GM23338 (cell line): Measurements from ENCODE around the gene ADCY5.

Experiments
- POLR2AphosphoS5 ChIP-seq: IDR thresholded peaks from 2 replicates; pipeline ENCODE4 v1.6.1; 2016; ENCODE audit warnings: antibody characterized with exemption, low read depth
- TF ChIP-seq, protein P1 (sequence below), 2 experiments: fragments of 200-600 bp in 1 of 2; sonication (generic) in 1 of 2; conservative IDR thresholded peaks; 2 replicates each; pipeline versions ENCODE4 v1.5.1 to v1.6.1; 2016 to 2017; ENCODE audit warnings: antibody characterized with exemption in 2 of 2, low read depth in 2 of 2, mild to moderate bottlenecking in 2 of 2, moderate library complexity in 1 of 2

DNA sequence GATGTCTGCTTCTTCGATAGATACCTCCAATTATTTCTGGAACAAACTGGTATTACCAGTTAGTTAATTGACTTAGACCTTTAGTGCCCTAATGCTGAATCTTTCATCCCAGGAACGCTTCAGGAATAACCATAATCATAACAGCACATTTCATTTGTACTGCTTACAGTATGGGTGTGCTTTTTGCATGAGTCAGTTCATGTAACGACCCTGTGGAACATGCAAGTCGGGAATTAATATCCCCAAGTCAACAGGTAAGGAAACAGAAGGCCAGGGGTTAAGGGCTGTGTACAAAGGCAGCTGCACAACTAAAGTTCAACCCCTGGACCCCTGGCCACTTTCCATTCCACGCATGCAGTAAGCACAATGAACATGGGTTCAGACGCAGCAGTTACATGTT lies 49.2 kb downstream of the ADCY5 start:
- TF ChIP-seq, protein P1, sequence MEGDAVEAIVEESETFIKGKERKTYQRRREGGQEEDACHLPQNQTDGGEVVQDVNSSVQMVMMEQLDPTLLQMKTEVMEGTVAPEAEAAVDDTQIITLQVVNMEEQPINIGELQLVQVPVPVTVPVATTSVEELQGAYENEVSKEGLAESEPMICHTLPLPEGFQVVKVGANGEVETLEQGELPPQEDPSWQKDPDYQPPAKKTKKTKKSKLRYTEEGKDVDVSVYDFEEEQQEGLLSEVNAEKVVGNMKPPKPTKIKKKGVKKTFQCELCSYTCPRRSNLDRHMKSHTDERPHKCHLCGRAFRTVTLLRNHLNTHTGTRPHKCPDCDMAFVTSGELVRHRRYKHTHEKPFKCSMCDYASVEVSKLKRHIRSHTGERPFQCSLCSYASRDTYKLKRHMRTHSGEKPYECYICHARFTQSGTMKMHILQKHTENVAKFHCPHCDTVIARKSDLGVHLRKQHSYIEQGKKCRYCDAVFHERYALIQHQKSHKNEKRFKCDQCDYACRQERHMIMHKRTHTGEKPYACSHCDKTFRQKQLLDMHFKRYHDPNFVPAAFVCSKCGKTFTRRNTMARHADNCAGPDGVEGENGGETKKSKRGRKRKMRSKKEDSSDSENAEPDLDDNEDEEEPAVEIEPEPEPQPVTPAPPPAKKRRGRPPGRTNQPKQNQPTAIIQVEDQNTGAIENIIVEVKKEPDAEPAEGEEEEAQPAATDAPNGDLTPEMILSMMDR (conservative IDR thresholded peaks at IDR 0.05; ENCODE audit: low read depth in 2 of 2) = no peak
- no peak for TF ChIP-seq POLR2AphosphoS5
